HL-60/S4 treated with retinoic acid at 250 ng/mL for 4 days and 3 days (cell line): ENCODE measurements around the gene TSLP.

Experiments
- in situ Hi-C: fragments of 300-500 bp; cut with MboI; formaldehyde crosslinking; loops from 2 replicates; pipeline ENCODE4 v1.7.0; 2022; ENCODE audit warnings: low sequenced_read_pairs

TSLP gene

GRCh38 chr5:111092062-111092853, 20.7 kb downstream of the TSLP start, which contains the start of gene WDR36:
TSS of gene WDR36 (plus strand) at chr5:111092348. CDS start at chr5:111092457, 109 bp downstream.
- in situ Hi-C loops, result no loop called here

DNA sequence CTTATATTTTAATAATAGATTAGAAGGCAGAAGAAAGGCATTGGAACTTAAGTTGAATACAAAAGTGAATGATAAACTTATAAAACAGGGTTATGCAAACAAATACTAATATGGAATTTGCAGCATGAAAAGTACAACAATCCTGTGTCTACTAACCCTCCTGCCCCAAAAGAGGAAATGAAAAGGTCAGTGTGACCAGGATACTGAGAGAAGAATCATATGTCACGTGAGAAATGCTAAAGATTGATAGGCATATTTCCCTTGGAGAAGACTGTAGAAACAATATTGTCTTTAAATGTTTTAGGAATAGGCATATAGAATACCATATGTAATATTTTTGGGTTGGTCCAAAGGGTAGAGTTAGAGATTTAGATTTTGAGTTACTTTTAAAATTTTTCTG, 24.5 kb downstream of the TSLP start:
- in situ Hi-C loops, result no loop called here

- in situ Hi-C loops, result no loop called here
These were observed 27.7 kb downstream of the TSLP start for GRCh38 chr5:111099058-111099778.

- in situ Hi-C loops, result no loop called here
These were observed 34.9 kb downstream of the TSLP start for GRCh38 chr5:111106320-111106948.

- in situ Hi-C loops, result no loop called here
These were observed 35.9 kb downstream of the TSLP start for GRCh38 chr5:111107371-111107770.

- in situ Hi-C loops, result no loop called here
These were observed 40.4 kb downstream of the TSLP start for GRCh38 chr5:111111956-111112355.

DNA sequence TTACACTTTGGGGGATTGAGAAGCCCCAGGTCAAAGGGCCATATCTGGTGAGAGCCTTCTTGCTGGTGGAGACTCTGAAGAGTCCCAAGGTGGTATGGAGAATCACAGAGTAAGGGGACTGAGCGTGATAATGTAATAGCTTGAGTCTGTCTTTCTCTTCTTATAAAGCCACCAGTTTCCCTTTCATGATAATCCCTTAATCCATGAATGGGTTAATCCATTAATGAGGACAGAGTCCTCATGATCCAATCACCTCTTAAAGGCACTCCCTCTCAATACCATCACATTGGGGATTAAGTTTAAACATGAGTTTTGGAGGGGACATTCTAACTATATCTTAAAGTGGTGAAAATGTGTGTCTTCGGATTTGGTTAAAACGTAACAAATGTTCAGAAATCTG, 42.2 kb downstream of the TSLP start:
- in situ Hi-C loops, result no loop called here

GRCh38 chr5:111115229-111115628, 43.7 kb downstream of the TSLP start:
- in situ Hi-C loops, result no loop called here

GRCh38 chr5:111116550-111116949, 45.0 kb downstream of the TSLP start:
- in situ Hi-C loops, result no loop called here

GRCh38 chr5:111117136-111117535, 45.6 kb downstream of the TSLP start:
- in situ Hi-C loops, result no loop called here

- in situ Hi-C loops, result no loop called here
These were observed 47.7 kb downstream of the TSLP start for GRCh38 chr5:111119221-111119620.

GRCh38 chr5:111119856-111120255, 48.3 kb downstream of the TSLP start:
- in situ Hi-C loops, result no loop called here

DNA sequence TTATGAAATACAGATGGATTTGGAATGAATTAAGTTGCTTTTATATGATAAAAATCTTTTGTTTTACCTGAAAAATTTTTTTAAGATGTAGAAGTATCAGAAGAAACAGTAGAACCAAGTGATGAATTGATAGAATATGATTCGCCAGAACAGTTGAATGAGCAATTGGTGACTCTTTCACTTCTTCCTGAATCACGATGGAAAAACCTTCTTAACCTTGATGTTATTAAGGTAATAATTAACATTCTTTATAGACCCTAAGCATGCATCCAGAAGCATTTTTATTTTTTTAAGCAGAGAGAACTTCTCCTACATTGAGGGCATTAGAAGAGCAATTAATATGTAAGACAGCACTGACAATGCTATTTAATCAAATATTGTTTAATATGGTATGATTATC, 49.4 kb downstream of the TSLP start:
- in situ Hi-C loops, result no loop called here

DNA sequence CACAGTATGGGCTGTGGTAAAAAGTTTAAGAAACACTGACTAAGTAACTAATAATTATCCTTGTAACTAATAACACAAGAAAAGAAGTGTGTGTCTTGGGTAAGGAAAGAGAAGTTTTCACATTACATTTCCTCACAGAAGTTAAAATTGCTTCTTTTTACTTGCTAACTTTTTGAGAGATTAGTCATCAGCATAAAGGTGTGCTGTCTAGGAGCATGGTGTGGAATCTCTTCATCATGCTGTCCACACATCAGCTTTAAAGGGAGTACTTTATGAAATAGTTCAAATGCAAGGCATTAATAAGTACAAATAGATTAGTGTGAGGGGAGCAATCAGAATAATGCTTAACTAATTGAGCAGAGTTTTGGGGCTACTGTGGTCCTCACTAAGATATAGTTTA, 50.4 kb downstream of the TSLP start:
- in situ Hi-C loops, result no loop called here

DNA sequence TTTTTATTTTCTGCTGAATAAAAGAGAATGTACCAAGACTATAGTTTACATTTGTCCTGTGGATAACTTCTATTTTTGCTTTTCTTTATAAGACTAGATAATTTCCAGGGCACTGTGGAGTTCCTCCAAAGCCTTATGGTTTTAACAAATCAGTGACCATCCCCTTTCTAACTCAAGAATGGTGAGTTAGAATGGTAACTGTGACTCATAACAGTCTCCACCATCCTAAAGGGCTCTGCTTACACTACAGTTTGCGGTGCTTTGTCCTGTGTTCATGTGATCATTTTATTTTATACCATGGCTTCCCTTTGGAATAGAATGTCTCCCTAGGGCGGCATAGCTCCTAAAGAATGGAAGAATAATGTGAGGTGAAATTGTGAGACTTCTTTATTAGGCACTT, 50.9 kb downstream of the TSLP start:
- in situ Hi-C loops, result no loop called here

DNA sequence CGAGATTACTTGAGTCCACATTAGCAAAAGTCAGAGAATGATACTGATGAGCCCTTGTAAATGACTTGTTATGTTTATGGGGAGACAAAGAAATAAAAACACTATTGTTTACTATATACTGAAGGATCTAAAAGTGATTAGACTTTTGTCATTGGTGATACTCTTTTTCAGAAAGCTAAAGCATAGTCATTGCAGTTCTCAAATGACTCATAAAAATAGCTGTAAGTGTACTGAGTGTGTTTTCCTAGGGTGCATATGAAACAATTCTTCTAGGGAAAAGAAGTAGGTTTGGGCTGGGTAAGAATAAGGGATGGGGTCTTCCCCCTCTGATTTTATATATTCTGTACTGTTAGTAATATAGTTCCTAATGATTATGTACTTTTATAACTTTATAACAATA, 53.3 kb downstream of the TSLP start:
- in situ Hi-C loops, result no loop called here

DNA sequence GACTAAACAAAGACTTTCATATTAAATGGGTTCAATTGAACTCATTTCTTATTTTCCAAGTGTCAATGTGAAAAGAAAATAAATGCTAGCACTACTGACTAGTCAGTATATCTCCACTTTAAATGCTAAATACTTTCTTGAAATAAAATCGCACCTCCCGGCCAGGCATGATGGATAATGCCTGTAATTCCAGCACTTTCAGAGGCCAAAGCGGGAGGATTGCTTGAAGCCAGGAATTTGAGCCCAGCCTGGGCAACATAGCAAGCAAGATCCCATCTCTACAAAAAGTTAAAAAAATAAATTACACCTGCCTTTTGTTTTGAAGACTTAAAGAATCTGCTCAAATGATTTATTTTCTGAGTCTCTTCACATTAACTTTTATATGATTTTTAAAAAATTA, 55.4 kb downstream of the TSLP start:
- in situ Hi-C loops, result no loop called here
